Activated CD4-positive, alpha-beta T cell treated with anti-CD3 and anti-CD28 coated beads, Interleukin-2, amount 50 U/mL, for 24 hours (primary cell): ENCODE data around the gene ADH1B.
"Not testable (repeated sequence)": the region's sequence is repeated elsewhere in the genome, so short reads cannot be mapped to it uniquely, and the experiment has no call there.

Experiments
- DNase-seq, 2 donors: peaks; one replicate each; pipeline ENCODE4 v3.0.0-alpha.2; 2020; ENCODE audit warnings: low read depth in 1 of 2, low spot score in 1 of 2

ADH1B gene

GRCh38 chr4:99321241-99322191, at the start of gene ADH1B:
Gene ADH1B, minus strand, starts transcription at chr4:99321401. Its CDS starts 70 bp downstream, at chr4:99321331.
- no peak for DNase-seq

- not testable (repeated sequence) for DNase-seq
Observed at GRCh38 chr4:99367817-99368216, 46.6 kb upstream of the ADH1B start.

GRCh38 chr4:99366491-99366890, 45.3 kb upstream of the ADH1B start:
- no peak for DNase-seq

GRCh38 chr4:99362768-99363167, 41.6 kb upstream of the ADH1B start:
- DNase-seq: no peak

GRCh38 chr4:99361899-99362275, 40.7 kb upstream of the ADH1B start:
- no peak for DNase-seq

GRCh38 chr4:99361268-99361898, 40.2 kb upstream of the ADH1B start:
- DNase-seq: no peak

- no peak for DNase-seq
Observed at GRCh38 chr4:99359480-99360204, 38.4 kb upstream of the ADH1B start.

- DNase-seq: no peak
Observed at GRCh38 chr4:99357948-99358347, 36.7 kb upstream of the ADH1B start.

- DNase-seq: no peak
Observed at GRCh38 chr4:99356992-99357391, 35.8 kb upstream of the ADH1B start.

GRCh38 chr4:99356149-99356548, 34.9 kb upstream of the ADH1B start:
- not testable (repeated sequence) for DNase-seq

DNA sequence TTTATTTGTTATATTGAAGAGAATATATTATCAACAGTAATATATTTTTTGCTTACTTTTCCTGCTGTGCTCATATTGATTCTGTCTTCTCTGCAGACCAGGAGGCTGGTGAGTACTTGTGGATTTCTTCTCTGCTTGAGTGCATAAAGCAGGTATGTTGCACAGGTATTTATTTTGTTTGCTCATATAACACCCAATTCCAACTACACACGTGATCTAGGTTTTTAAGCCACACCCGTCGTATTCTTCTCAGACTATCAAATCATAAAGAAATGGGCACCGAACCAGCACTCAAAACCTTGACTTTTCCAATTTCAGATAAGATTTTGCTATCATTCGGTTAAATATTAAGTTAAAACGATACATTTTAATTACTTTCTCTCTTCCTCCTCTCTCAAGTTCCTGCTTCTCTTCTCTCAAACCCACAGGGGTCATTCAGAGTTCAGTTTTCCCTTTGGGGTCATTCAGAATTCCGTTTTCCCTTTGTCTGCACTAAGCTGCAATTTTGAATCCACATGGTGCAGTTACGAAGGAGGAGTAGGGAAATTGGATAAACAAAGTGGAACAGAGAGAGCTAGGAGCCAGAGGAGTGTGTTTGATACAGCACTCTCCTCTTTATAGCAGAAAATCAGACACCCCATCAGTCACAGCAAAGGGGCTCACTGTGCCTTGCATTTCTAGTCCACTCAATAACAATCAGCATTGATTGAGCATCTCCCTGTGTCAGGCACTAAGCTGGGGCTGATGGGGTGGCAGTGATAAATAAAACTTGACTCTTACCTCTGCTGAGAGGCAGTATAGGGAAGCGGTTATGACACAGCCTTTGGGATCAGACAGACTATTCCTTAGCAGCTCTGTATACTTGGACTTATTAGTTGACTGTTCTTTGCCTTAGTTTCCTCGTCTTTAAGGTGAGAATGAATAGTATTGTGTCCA, 31.7 kb upstream of the ADH1B start, which contains the start of gene ADH1C:
Gene ADH1C, minus strand, starts transcription at position 145 of the 936 bp plus-strand sequence. Its CDS starts 71 bp downstream, at position 74.
- DNase-seq: no peak

GRCh38 chr4:99351487-99351886, 30.3 kb upstream of the ADH1B start:
- DNase-seq: no peak

- no peak for DNase-seq
Observed at GRCh38 chr4:99349338-99349737, 28.1 kb upstream of the ADH1B start.

DNA sequence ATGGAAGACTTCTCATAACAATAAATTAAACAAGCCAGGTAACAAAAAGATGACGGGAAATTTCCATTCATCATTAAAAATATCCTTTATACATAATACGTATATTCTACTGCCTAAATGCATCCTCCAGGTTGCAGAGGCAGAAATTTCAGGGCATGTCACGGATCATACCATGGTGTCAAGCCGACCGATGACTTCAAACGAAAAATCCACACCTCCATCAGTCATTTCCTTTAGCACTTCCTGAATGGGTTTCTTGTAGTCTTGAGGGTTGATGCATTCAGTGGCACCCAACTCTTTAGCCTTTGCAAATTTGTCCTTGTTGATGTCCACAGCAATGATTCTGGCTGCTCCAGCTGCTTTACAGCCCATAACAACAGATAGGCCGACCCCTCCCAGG, 21.4 kb upstream of the ADH1B start:
- not testable (repeated sequence) for DNase-seq

GRCh38 chr4:99341426-99341825, 20.2 kb upstream of the ADH1B start:
- DNase-seq: no peak

- DNase-seq: no peak
Observed at GRCh38 chr4:99339172-99339571, 18.0 kb upstream of the ADH1B start.

DNA sequence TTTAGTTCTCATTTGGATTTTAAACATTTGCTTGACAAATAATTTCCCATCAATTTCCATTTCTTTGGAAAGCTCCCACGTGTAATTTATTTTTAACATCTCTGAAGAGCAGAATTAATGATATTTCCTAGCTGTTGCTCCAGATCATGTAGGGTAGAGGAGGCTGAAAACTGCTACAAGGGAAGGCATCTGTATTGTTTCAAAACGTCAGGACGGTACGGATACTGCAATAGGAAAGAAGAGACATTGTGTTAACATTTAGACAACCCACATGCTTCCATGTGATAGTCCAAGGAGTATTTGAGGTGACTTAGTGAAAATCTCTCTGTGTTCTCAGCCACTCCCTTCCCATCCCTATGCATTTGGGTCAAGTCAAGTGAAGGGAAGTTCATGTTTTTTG, 15.4 kb upstream of the ADH1B start:
- no peak for DNase-seq

DNA sequence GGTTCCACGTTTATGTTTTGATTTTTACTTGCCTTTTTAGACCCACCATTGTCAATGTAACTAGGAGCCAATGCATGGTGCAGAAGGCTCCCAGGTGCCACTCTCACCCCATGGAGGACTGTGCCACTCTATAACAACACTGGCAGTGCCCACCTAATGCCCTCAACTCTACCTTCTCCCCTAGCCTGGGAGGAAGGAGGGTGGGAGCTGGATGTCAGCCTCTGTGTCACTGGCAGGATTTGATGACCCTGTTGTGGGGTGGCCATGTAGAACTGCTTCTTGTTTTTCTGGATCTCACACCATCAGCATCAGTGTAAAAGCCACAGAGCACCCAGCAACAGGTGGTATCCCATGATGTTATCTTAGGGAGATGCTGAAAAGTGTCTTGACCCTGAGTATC, 13.7 kb upstream of the ADH1B start:
- no peak for DNase-seq

DNA sequence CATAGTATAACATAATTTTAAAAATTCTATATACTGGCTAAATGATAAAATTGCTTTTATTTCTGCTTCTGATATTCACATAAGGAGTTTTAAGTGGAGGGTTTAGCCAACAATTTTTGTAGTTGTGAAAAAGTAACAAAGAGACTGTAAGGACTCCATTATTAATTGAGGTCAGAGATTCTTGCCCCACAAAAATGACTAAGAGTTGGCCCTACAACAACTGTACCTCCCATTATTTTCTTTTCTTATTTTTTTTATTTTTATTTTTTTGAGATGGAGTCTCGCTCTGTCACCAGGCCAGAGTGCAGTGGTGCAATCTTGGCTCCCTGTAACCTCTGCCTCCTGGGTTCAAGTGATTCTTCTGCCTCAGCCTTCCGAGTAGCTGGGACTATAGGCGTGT, 9.4 kb upstream of the ADH1B start:
- DNase-seq: no peak

- no peak for DNase-seq
Observed at GRCh38 chr4:99329876-99330275, 8.7 kb upstream of the ADH1B start.

- DNase-seq: no peak
Observed at GRCh38 chr4:99324979-99325378, 3.8 kb upstream of the ADH1B start.
